Liver (tissue), 9 donors: ENCODE results near the gene GABARAPL2. TPM values are rescaled to one million over a fixed set of nuclear protein-coding genes. Genes with fewer than 3 reads are reported as not detected.
"Not testable (repeated sequence)": the region's sequence is repeated elsewhere in the genome, so short reads cannot be mapped to it uniquely, and the experiment has no call there.

ENCODE experiments used
- DNase-seq: peaks from one replicate; pipeline ENCODE4 v3.0.0-alpha.2; 2017; ENCODE audit warnings: low spot score
- H3K27ac ChIP-seq, 2 donors: one replicate each; pipeline ENCODE4 v1.7.0; 2013; ENCODE audit warnings: inconsistent platforms in 2 of 2, low read length in 2 of 2, control low read depth in 1 of 2, low read depth in 1 of 2, mild to moderate bottlenecking in 1 of 2
- H3K27me3 ChIP-seq, 4 donors: one replicate each; pipeline versions ENCODE4 v1.6.1 to v1.7.0; 2013; ENCODE audit warnings: low read length in 3 of 4, inconsistent platforms in 1 of 4, mild to moderate bottlenecking in 1 of 4, moderate library complexity in 1 of 4; ENCODE audit not compliant: control insufficient read depth in 4 of 4, insufficient read depth in 4 of 4
- H3K36me3 ChIP-seq, 4 donors: one replicate each; pipeline versions ENCODE4 v1.6.1 to v1.7.0; 2013; ENCODE audit warnings: low read length in 3 of 4, mild to moderate bottlenecking in 3 of 4, low read depth in 1 of 4, moderate library complexity in 1 of 4; ENCODE audit not compliant: control insufficient read depth in 4 of 4, insufficient read depth in 3 of 4
- H3K4me1 ChIP-seq, 4 donors: one replicate each; pipeline versions ENCODE4 v1.6.1 to v1.7.0; 2013; ENCODE audit warnings: low read length in 3 of 4, mild to moderate bottlenecking in 3 of 4, moderate library complexity in 1 of 4; ENCODE audit not compliant: control insufficient read depth in 4 of 4, insufficient read depth in 4 of 4
- H3K4me3 ChIP-seq, 3 donors: one replicate each; pipeline versions ENCODE4 v1.6.1 to v1.7.0; 2013; ENCODE audit warnings: low read length in 3 of 3, control low read depth in 1 of 3, low read depth in 1 of 3, mild to moderate bottlenecking in 1 of 3
- H3K9ac ChIP-seq, 2 donors: one replicate each; pipeline ENCODE4 v1.7.0; 2013; ENCODE audit warnings: low read length in 2 of 2, mild to moderate bottlenecking in 2 of 2, moderate library complexity in 2 of 2, control low read depth in 1 of 2, low read depth in 1 of 2
- H3K9me3 ChIP-seq, 4 donors: one replicate each; pipeline versions ENCODE4 v1.6.1 to v1.7.0; 2013; ENCODE audit warnings: low read length in 3 of 4; ENCODE audit not compliant: control insufficient read depth in 4 of 4
- CTCF ChIP-seq: fragments of 150-350 bp; IDR thresholded peaks from 2 replicates; pipeline ENCODE4 v1.5.1; 2017; ENCODE audit warnings: improper control_type of control experiment, low read depth, low read length; ENCODE audit not compliant: missing input control
- FOXA2 ChIP-seq: IDR thresholded peaks from 2 replicates; pipeline ENCODE4 v1.6.1; 2016; ENCODE audit warnings: antibody characterized with exemption
- HNF4A ChIP-seq, 2 donors: conservative IDR thresholded peaks; 2 replicates each; pipeline ENCODE4 v1.6.1; 2016; ENCODE audit warnings: antibody characterized with exemption in 2 of 2, mild to moderate bottlenecking in 2 of 2
- HNF4G ChIP-seq: IDR thresholded peaks from 2 replicates; pipeline ENCODE4 v1.6.1; 2016; ENCODE audit warnings: antibody characterized with exemption
- MAX ChIP-seq: IDR thresholded peaks from 2 replicates; pipeline ENCODE4 v1.6.1; 2016; ENCODE audit warnings: antibody characterized with exemption
- REST ChIP-seq: IDR thresholded peaks from 2 replicates; pipeline ENCODE4 v1.6.1; 2016; ENCODE audit warnings: antibody characterized with exemption, mild to moderate bottlenecking
- RXRA ChIP-seq, 2 donors: IDR thresholded peaks; 2 replicates each; pipeline ENCODE4 v1.6.1; 2017 to 2018; ENCODE audit warnings: antibody characterized with exemption in 2 of 2, mild to moderate bottlenecking in 1 of 2
- SP1 ChIP-seq: IDR thresholded peaks from 2 replicates; pipeline ENCODE4 v1.6.1; 2018; ENCODE audit warnings: antibody characterized with exemption, mild to moderate bottlenecking
- YY1 ChIP-seq: IDR thresholded peaks from 2 replicates; pipeline ENCODE4 v1.6.1; 2016; ENCODE audit warnings: antibody characterized with exemption, mild to moderate bottlenecking
- ZBTB33 ChIP-seq: IDR thresholded peaks from 2 replicates; pipeline ENCODE4 v1.6.1; 2016; ENCODE audit warnings: antibody characterized with exemption
- WGBS: extraction: QIAGEN DNeasy Blood & Tissue Kit; methylation state at CpG from one replicate; pipeline ENCODE4 v1.1.7; 2013; 5-methylcytosine and 5-hydroxymethylcytosine counted together
- polyA plus RNA-seq, 2 donors: library from polyadenylated mRNA; stranded (reverse) in 1 of 2; unstranded in 1 of 2; fragments of 200-250 nt in 1 of 2; fragments of >200 nt in 1 of 2; fragmentation: Nextera tagmentation in 1 of 2; extraction: Ambion mirVana in 1 of 2; gene quantifications; one replicate each; pipeline versions ENCODE4 v1.2.1 to v1.2.3, GENCODE V29; 2013 to 2015
- total RNA-seq, 2 donors: library from RNA; depleted of rRNA; stranded (reverse); fragments of >200 nt; gene quantifications; one replicate each; pipeline ENCODE4 v1.2.3, GENCODE V29; 2014
- donor health status: healthy.
- donor health status: healthy.
- donor health status: healthy.
- donor health status: healthy.
- donor health status: healthy.

Gene GABARAPL2
- total and polyA plus RNA-seq, 4 donors, result 26.5 to 123 (median 61.5) TPM

GRCh38 chr16:75537776-75538175 lies 28.4 kb upstream of the GABARAPL2 start:
- Histone ChIP-seq H3K4me1 (peaks cover 0 to 2% (median 0%) of the 10 kb centered on the region in 4 donors), H3K27ac (no peak overlapping the region), H3K9me3 (no peaks in the 10 kb centered on the region), H3K4me3 (no peak overlapping the region), H3K9ac (no peak overlapping the region), H3K27me3 (no peaks in the 10 kb centered on the region), H3K36me3 (no peaks in the 10 kb centered on the region)
- no peak for DNase-seq
- WGBS, result 89% methylated on average over 4 of the region's 4 CpGs
- TF ChIP-seq YY1 (no peak), HNF4A (conservative IDR thresholded peaks at IDR 0.05) (no peak), RXRA (IDR thresholded peaks at IDR 0.05) (no peak), SP1 (no peak), ZBTB33 (no peak), FOXA2 (no peak), CTCF (no peak), MAX (no peak)

GRCh38 chr16:75538882-75539565 lies 27.2 kb upstream of the GABARAPL2 start:
- not testable (repeated sequence) for H3K36me3 ChIP-seq, H3K27me3 ChIP-seq, H3K4me3 ChIP-seq, H3K9ac ChIP-seq, H3K27ac ChIP-seq, H3K4me1 ChIP-seq, H3K9me3 ChIP-seq, DNase-seq
- 91% methylated on average over 7 of the region's 10 CpGs for WGBS

GRCh38 chr16:75541236-75541635 lies 24.9 kb upstream of the GABARAPL2 start:
- Histone ChIP-seq H3K4me3 (no peak overlapping the region), H3K4me1 (peaks cover 0 to 2% (median 0%) of the 10 kb centered on the region in 4 donors), H3K36me3 (no peaks in the 10 kb centered on the region), H3K9me3 (no peaks in the 10 kb centered on the region), H3K27ac (no peak overlapping the region), H3K27me3 (no peaks in the 10 kb centered on the region), H3K9ac (no peak overlapping the region)
- 59% methylated on average over 5 of the region's 5 CpGs for WGBS
- DNase-seq, result no peak
- TF ChIP-seq YY1 (no peak), REST (no peak), HNF4G (no peak), HNF4A (conservative IDR thresholded peaks at IDR 0.05) (no peak)

GRCh38 chr16:75542462-75542861 lies 23.7 kb upstream of the GABARAPL2 start:
- H3K27me3 ChIP-seq, H3K9ac ChIP-seq, H3K36me3 ChIP-seq, H3K4me3 ChIP-seq, H3K27ac ChIP-seq, H3K9me3 ChIP-seq, DNase-seq, H3K4me1 ChIP-seq: not testable (repeated sequence)
- WGBS, result 92% methylated on average over 8 of the region's 8 CpGs

- WGBS, result no CpG with 5 or more reads among the region's 1 CpG
- not testable (repeated sequence) for DNase-seq, H3K36me3 ChIP-seq, H3K9me3 ChIP-seq, H3K27ac ChIP-seq, H3K4me1 ChIP-seq, H3K4me3 ChIP-seq, H3K27me3 ChIP-seq, H3K9ac ChIP-seq
Observed at GRCh38 chr16:75545879-75546278, 20.3 kb upstream of the GABARAPL2 start.
